Activated CD4-positive, alpha-beta T cell treated with anti-CD3 and anti-CD28 coated beads, Interleukin-2, amount 10 ng/mL, durations not matched to agents 7 days and 5 days (primary cell): ENCODE measurements around the gene FHIT. TPM values are rescaled to one million over a fixed set of nuclear protein-coding genes. Genes with fewer than 3 reads are reported as not detected.

Experiments used
- CTCF ChIA-PET: fragments of 350-600 bp; sonication (Branson Sonifier 250); formaldehyde crosslinking; loops from one replicate; lab custom pipeline; 2021; ENCODE audit warnings: antibody characterized with exemption; lab: Charles Lee
- POLR2A ChIA-PET: fragments of 350-600 bp; sonication (Branson Sonifier 250); formaldehyde crosslinking; loops from one replicate; lab custom pipeline; 2021; ENCODE audit warnings: antibody characterized with exemption; lab: Charles Lee
- DNase-seq: peaks from one replicate; pipeline ENCODE4 v3.0.0-alpha.2; 2020
- H3K27ac Mint-ChIP-seq: one replicate; pipeline ENCODE4 v1.8.0; 2021; ENCODE audit warnings: mild to moderate bottlenecking, moderate library complexity, mixed read lengths
- H3K27me3 Mint-ChIP-seq: one replicate; pipeline ENCODE4 v1.8.0; 2021; ENCODE audit warnings: mixed read lengths
- H3K36me3 Mint-ChIP-seq: one replicate; pipeline ENCODE4 v1.8.0; 2021; ENCODE audit warnings: low read depth, mixed read lengths
- H3K4me1 Mint-ChIP-seq: one replicate; pipeline ENCODE4 v1.8.0; 2021; ENCODE audit warnings: mixed read lengths
- H3K4me3 Mint-ChIP-seq: one replicate; pipeline ENCODE4 v1.8.0; 2021; ENCODE audit warnings: mild to moderate bottlenecking, moderate library complexity, mixed read lengths
- H3K9me3 Mint-ChIP-seq: one replicate; pipeline ENCODE4 v1.8.0; 2021; ENCODE audit warnings: mixed read lengths
- total RNA-seq, 2 experiments: library from RNA; stranded (reverse); gene quantifications; one replicate each; pipeline ENCODE4 v1.2.3, GENCODE V29; 2021

The FHIT gene
- total RNA-seq, 2 experiments from 2014 or later = 39.4 to 41.2 TPM

- H3K36me3 Mint-ChIP-seq = peaks cover 65% of the 10 kb centered on the region
- H3K27ac Mint-ChIP-seq = no peak overlapping the region
- DNase-seq = no peak
- no peak overlapping the region for H3K4me3 Mint-ChIP-seq
- peaks cover 1% of the 10 kb centered on the region for H3K4me1 Mint-ChIP-seq
- ChIA-PET CTCF (interaction anchor here (1.9 kb wide), 1 partner anchor 10 kb away, joined by 5 read pairs; no protein-coding TSS in a partner anchor), POLR2A (no interaction called here)
- H3K9me3 Mint-ChIP-seq = peaks cover 17% of the 10 kb centered on the region
- H3K27me3 Mint-ChIP-seq = no peaks in the 10 kb centered on the region
Observed at GRCh38 chr3:59970376-59970775, 1280.9 kb downstream of the FHIT start.

- CTCF ChIA-PET = interaction anchor here (1.9 kb wide), 1 partner anchor 12 kb away, joined by 5 read pairs; no protein-coding TSS in a partner anchor
- peaks cover 49% of the 10 kb centered on the region for H3K36me3 Mint-ChIP-seq
Observed at GRCh38 chr3:59968513-59969045, 1282.7 kb downstream of the FHIT start.

DNA sequence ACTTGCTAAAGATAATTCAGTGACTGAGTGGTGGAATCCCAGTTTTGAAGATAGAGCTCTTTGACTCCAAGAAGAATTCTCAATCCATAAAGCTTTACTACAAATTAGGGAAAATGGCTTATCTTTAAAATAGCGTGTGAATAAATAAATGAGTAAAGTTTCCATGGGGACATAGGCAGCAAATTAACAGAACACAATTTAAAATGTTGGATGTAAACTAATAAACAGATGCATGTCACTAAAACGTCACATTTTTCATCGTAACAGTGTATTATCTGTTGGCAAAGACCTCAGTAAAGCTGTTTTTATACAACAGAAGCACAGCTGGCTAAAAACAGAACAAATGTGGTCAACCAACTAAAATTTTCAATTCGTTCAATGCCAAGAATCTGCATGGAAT, 1287.6 kb downstream of the FHIT start:
- Mint-ChIP-seq H3K9me3 (peaks cover 26% of the 10 kb centered on the region), H3K4me1 (peaks cover 2% of the 10 kb centered on the region), H3K36me3 (peaks cover 51% of the 10 kb centered on the region), H3K4me3 (no peak overlapping the region), H3K27me3 (no peaks in the 10 kb centered on the region), H3K27ac (no peak overlapping the region)
- CTCF ChIA-PET = no interaction called here
- no peak for DNase-seq
- POLR2A ChIA-PET = no interaction called here

More at GRCh38 chr3:59968513-59969045, 1282.7 kb downstream of the FHIT start:
- POLR2A ChIA-PET = no interaction called here
- no peak for DNase-seq
- H3K4me3 Mint-ChIP-seq = no peak overlapping the region
- H3K27me3 Mint-ChIP-seq = no peaks in the 10 kb centered on the region
- H3K27ac Mint-ChIP-seq = no peak overlapping the region
- peaks cover 16% of the 10 kb centered on the region for H3K9me3 Mint-ChIP-seq
- peaks cover 1% of the 10 kb centered on the region for H3K4me1 Mint-ChIP-seq

- H3K4me3 Mint-ChIP-seq = no peak overlapping the region
- H3K9me3 Mint-ChIP-seq = peaks cover 43% of the 10 kb centered on the region
- no peak overlapping the region for H3K27ac Mint-ChIP-seq
Observed at GRCh38 chr3:59957150-59957549, 1294.1 kb downstream of the FHIT start.

GRCh38 chr3:59953104-59953503, 1298.1 kb downstream of the FHIT start:
- no peak for DNase-seq
- peaks cover 13% of the 10 kb centered on the region for H3K4me1 Mint-ChIP-seq
- ChIA-PET POLR2A (no interaction called here), CTCF (no interaction called here)
- no peak overlapping the region for H3K27ac Mint-ChIP-seq
- H3K27me3 Mint-ChIP-seq = no peaks in the 10 kb centered on the region
- H3K9me3 Mint-ChIP-seq = peaks cover 25% of the 10 kb centered on the region
- no peak overlapping the region for H3K4me3 Mint-ChIP-seq
- H3K36me3 Mint-ChIP-seq = peaks cover 69% of the 10 kb centered on the region

More at GRCh38 chr3:59957150-59957549, 1294.1 kb downstream of the FHIT start:
- peaks cover 77% of the 10 kb centered on the region for H3K36me3 Mint-ChIP-seq
- no peaks in the 10 kb centered on the region for H3K27me3 Mint-ChIP-seq
- ChIA-PET POLR2A (no interaction called here), CTCF (interaction anchor here (1.1 kb wide), 1 partner anchor 23 kb away, joined by 3 read pairs; no protein-coding TSS in a partner anchor)
- no peak for DNase-seq
- peaks cover 14% of the 10 kb centered on the region for H3K4me1 Mint-ChIP-seq

DNA sequence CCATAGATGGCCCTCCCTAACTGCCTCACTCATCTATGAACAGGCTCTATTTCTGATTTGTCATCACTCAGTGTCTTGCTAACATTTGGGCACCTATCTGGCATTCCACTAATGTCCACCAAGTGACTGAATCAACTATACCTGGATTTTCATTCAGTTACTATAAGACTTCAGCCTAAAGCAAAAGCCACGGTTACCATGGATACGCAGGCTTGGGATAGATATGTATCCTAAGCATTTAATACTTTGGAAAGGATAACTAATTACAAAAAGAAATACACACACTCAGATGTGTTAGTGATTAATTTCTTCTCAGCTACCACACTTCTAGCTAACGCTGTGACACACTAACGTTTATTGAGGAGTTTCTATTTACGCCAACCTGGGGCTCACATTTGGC, 1301.9 kb downstream of the FHIT start:
- peaks cover 27% of the 10 kb centered on the region for H3K9me3 Mint-ChIP-seq
- DNase-seq = no peak
- H3K4me1 Mint-ChIP-seq = peaks cover 1% of the 10 kb centered on the region
- ChIA-PET CTCF (interaction anchor here (1.3 kb wide), 1 partner anchor 9 kb away, joined by 3 read pairs; no protein-coding TSS in a partner anchor), POLR2A (no interaction called here)
- H3K4me3 Mint-ChIP-seq = no peak overlapping the region
- no peaks in the 10 kb centered on the region for H3K27me3 Mint-ChIP-seq
- peaks cover 69% of the 10 kb centered on the region for H3K36me3 Mint-ChIP-seq
- no peak overlapping the region for H3K27ac Mint-ChIP-seq

- ChIA-PET CTCF (interaction anchor here (1.3 kb wide), 1 partner anchor 15 kb away, joined by 3 read pairs; no protein-coding TSS in a partner anchor), POLR2A (no interaction called here)
- H3K36me3 Mint-ChIP-seq = peaks cover 54% of the 10 kb centered on the region
- H3K9me3 Mint-ChIP-seq = peaks cover 11% of the 10 kb centered on the region
- H3K27me3 Mint-ChIP-seq = no peaks in the 10 kb centered on the region
- DNase-seq = no peak
- no peak overlapping the region for H3K27ac Mint-ChIP-seq
- H3K4me3 Mint-ChIP-seq = no peak overlapping the region
- H3K4me1 Mint-ChIP-seq = peaks cover 5% of the 10 kb centered on the region
Observed at GRCh38 chr3:59946401-59946800, 1304.9 kb downstream of the FHIT start.

DNA sequence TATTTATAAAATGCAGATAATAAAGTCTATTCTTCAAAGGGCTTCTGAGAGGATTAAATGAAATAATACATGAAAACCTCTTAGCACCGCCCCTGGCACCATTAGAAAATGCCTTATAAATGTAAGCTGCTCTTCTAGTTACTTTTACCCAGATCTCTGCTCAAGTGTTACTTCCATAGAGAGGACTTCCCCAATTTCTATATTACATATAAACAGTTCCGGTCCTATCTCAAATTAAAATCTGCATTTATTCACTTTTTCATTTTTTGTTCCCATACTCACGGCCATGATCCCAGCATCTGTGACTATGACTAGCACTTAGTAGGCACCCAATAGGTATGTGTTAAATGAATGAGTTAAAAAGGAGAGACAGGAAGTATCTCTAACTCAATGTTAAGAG, 1310.5 kb downstream of the FHIT start:
- Mint-ChIP-seq H3K36me3 (peaks cover 38% of the 10 kb centered on the region), H3K9me3 (peaks cover 10% of the 10 kb centered on the region), H3K27ac (no peak overlapping the region), H3K4me3 (no peak overlapping the region), H3K27me3 (no peaks in the 10 kb centered on the region), H3K4me1 (peaks cover 19% of the 10 kb centered on the region)
- ChIA-PET CTCF (interaction anchor here (0.9 kb wide), 1 partner anchor 9 kb away, joined by 3 read pairs; no protein-coding TSS in a partner anchor), POLR2A (no interaction called here)
- no peak for DNase-seq

- DNase-seq = no peak
- Mint-ChIP-seq H3K9me3 (peaks cover 11% of the 10 kb centered on the region), H3K4me3 (no peak overlapping the region), H3K27ac (no peak overlapping the region), H3K36me3 (peaks cover 40% of the 10 kb centered on the region), H3K4me1 (peaks cover 27% of the 10 kb centered on the region), H3K27me3 (no peaks in the 10 kb centered on the region)
- CTCF ChIA-PET = interaction anchor here (0.9 kb wide), 1 partner anchor 9 kb away, joined by 3 read pairs; no protein-coding TSS in a partner anchor
- POLR2A ChIA-PET = no interaction called here
Observed at GRCh38 chr3:59939826-59940426, 1311.3 kb downstream of the FHIT start.

DNA sequence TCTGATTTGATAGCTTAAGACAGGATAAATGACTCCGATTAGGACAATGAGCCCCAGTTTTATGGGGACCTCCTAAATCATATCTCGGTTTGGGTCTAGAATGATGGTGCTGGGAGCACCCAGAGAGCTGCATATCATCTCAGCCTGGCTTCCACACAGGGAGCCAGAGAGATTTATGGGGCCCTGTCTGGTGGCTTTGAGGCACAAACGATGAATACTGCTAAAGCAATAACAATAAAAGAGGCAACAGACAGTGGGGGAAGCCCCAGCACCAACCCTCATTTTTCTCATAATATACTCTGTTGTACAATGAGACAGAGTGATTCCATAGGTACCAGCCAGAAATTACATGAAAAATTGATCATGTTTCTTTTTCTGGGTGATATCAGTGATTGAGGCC, 1312.4 kb downstream of the FHIT start:
- H3K9me3 Mint-ChIP-seq = peaks cover 12% of the 10 kb centered on the region
- CTCF ChIA-PET = interaction anchor here (0.6 kb wide), 1 partner anchor 1551 kb away, joined by 4 read pairs; no protein-coding TSS in a partner anchor
- H3K27me3 Mint-ChIP-seq = no peaks in the 10 kb centered on the region
- no peak overlapping the region for H3K27ac Mint-ChIP-seq
- DNase-seq = no peak
- peaks cover 34% of the 10 kb centered on the region for H3K4me1 Mint-ChIP-seq
- no peak overlapping the region for H3K4me3 Mint-ChIP-seq
- POLR2A ChIA-PET = no interaction called here
- H3K36me3 Mint-ChIP-seq = peaks cover 47% of the 10 kb centered on the region

- Mint-ChIP-seq H3K4me1 (peaks cover 39% of the 10 kb centered on the region), H3K36me3 (peaks cover 55% of the 10 kb centered on the region), H3K9me3 (peaks cover 12% of the 10 kb centered on the region), H3K27me3 (no peaks in the 10 kb centered on the region), H3K27ac (no peak overlapping the region), H3K4me3 (no peak overlapping the region)
- CTCF ChIA-PET = no interaction called here
- DNase-seq = no peak
- POLR2A ChIA-PET = no interaction called here
Observed at GRCh38 chr3:59937201-59937600, 1314.1 kb downstream of the FHIT start.

DNA sequence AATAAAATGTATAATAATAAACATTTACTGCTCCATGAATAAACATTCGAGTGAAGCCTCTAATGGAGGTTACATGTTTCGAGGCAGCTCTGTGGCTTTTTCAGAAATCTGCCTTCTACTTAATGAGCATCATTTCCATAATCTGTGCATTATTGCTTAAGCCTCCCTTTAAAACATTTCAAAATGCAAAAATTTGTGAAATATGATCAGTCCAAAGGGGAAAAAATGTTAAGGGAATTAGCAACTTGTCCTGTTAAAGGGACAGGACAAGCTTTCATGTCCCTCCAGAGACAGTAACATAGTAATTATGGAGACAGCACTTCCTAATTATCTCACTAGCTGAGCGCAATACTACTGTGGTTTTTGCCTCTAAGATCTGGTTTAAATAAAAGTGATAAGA, 1314.8 kb downstream of the FHIT start:
- Mint-ChIP-seq H3K36me3 (peaks cover 57% of the 10 kb centered on the region), H3K4me1 (peaks cover 40% of the 10 kb centered on the region), H3K4me3 (no peak overlapping the region), H3K9me3 (peaks cover 12% of the 10 kb centered on the region), H3K27ac (no peak overlapping the region), H3K27me3 (no peaks in the 10 kb centered on the region)
- ChIA-PET POLR2A (no interaction called here), CTCF (no interaction called here)
- no peak for DNase-seq

- DNase-seq = no peak
- peaks cover 12% of the 10 kb centered on the region for H3K9me3 Mint-ChIP-seq
- H3K27me3 Mint-ChIP-seq = no peaks in the 10 kb centered on the region
- CTCF ChIA-PET = no interaction called here
- POLR2A ChIA-PET = no interaction called here
- H3K4me1 Mint-ChIP-seq = peaks cover 34% of the 10 kb centered on the region
- H3K4me3 Mint-ChIP-seq = no peak overlapping the region
- H3K27ac Mint-ChIP-seq = peak overlapping the region; percentile 67
- peaks cover 64% of the 10 kb centered on the region for H3K36me3 Mint-ChIP-seq
Observed at GRCh38 chr3:59935025-59935424, 1316.2 kb downstream of the FHIT start.
